GDM1 (cell line): ENCODE results near the gene ARFGAP1.
"Not testable (repeated sequence)": the region's sequence is repeated elsewhere in the genome, so short reads cannot be mapped to it uniquely, and the experiment has no call there.

ENCODE experiments used
- DNase-seq: peaks from one replicate; lab custom pipeline; 2025; lab: John Stamatoyannopoulos, UW

Gene ARFGAP1

DNA sequence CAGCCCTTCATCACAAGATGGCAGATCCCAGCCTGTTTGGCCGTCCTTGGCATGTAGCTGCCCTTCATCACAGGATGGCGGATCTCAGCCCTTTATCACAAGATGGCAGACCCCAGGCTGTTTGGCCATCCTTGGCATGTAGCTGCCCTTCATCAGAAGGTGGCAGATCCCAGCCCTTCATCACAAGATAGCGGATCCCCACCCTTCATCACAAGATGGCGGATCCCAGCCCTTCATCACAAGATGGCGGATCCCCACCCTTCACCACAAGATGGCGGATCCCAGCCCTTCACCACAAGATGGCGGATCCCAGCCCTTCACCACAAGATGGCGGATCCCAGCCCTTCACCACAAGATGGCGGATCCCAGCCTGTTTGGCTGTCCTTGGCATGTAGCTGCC, 62.4 kb downstream of the ARFGAP1 start:
- not testable (repeated sequence) for DNase-seq

DNA sequence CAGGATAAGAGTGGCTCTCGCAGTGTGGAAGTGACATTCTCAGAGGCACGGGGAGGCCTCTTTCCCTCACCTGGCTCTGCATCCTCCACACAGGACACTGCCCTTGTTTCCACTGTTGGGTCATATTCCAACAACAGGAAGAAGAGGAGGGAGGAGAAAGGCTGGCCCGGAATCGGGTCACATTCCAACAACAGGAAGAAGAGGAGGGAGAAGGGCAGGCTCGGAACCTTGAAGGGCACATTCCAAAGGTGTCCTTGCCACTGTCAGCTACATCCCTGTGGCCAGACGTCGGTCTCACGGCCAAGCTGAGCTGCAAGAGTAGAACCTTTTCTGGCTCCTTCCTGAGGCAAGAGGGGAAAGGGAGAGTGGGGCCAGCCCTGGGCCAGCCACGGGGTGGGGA, 63.1 kb downstream of the ARFGAP1 start:
- DNase-seq, result no peak

GRCh38 chr20:63336232-63336752, 63.7 kb downstream of the ARFGAP1 start:
- DNase-seq, result no peak

DNA sequence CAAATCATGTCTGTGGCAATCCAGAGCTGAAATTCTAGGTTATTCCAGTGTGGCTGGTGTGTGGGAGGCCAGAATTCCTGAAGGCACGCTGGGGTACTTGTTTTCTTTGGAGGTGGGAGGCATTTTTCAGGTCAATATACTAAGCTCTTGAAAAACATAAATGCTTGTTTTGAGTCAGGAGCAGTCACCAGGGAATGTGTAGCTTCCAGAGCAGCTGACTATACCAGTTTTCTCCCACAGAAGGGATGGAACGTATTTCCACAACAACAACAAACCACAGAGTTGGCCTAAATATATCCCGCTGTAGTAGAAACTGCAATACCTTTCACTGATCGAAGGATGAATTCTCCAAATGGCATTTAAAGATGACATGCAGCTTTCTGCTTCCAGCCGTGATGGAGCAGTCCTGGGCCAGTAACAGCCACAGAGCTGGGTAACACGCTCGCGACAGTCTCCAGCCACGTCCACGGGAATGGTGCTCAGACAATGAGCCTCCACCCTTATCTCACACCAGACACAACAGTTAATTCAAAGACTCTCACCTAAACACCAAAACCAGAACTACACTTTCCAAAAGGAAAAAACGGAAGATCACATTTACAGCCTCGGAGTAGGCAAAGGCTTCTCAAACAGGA, 65.3 kb downstream of the ARFGAP1 start:
- no peak for DNase-seq
